GM12878 (cell line): ENCODE measurements around the gene FGGY. TPM values are rescaled to one million over a fixed set of nuclear protein-coding genes. Genes with fewer than 3 reads are reported as not detected.
A peak's percentile ranks its signal among the peaks of the same experiment; 100 is the strongest.

Experiments used
- BHLHE40 ChIP-seq, 2 experiments: fragments of 450-650 bp in 1 of 2; IDR thresholded peaks; 2 replicates each; pipeline ENCODE4 v1.6.1; 2011 to 2017; ENCODE audit warnings: low read depth in 2 of 2, borderline replicate concordance in 1 of 2, improper control_type of control experiment in 1 of 2, low read length in 1 of 2, mild to moderate bottlenecking in 1 of 2
- CEBPB ChIP-seq, 2 experiments: fragments of 150-350 bp in 1 of 2; IDR thresholded peaks; 2 replicates each; pipeline ENCODE4 v1.6.1; 2012 to 2014; ENCODE audit warnings: low read depth in 2 of 2, low read length in 2 of 2, borderline replicate concordance in 1 of 2, inconsistent platforms in 1 of 2
- CHD1 ChIP-seq: IDR thresholded peaks from 2 replicates; pipeline ENCODE4 v1.6.1; 2012; ENCODE audit warnings: low read depth, low read length, improper control_type of control experiment
- CREM ChIP-seq: IDR thresholded peaks from 2 replicates; pipeline ENCODE4 v1.6.1; 2014; ENCODE audit warnings: antibody characterized with exemption, low read depth
- ETV6 ChIP-seq, 2 experiments: fragments of 450-650 bp in 1 of 2; IDR thresholded peaks in 1 of 2; conservative IDR thresholded peaks in 1 of 2; 2 replicates each; pipeline ENCODE4 v1.6.1; 2014; ENCODE audit warnings: antibody characterized with exemption in 1 of 2, borderline replicate concordance in 1 of 2, low read depth in 1 of 2, mild to moderate bottlenecking in 1 of 2, moderate library complexity in 1 of 2
- FOXK2 ChIP-seq: fragments of 450-650 bp; IDR thresholded peaks from 2 replicates; pipeline ENCODE4 v1.6.1; 2017; ENCODE audit warnings: mild to moderate bottlenecking, moderate library complexity
- FOXM1 ChIP-seq: IDR thresholded peaks from 2 replicates; pipeline ENCODE4 v1.6.1; 2012; ENCODE audit warnings: low read depth, mild to moderate bottlenecking, inconsistent platforms, low read length, moderate library complexity
- KLF5 ChIP-seq: fragments of 450-650 bp; IDR thresholded peaks from 2 replicates; pipeline ENCODE4 v1.6.1; 2014; ENCODE audit warnings: mild to moderate bottlenecking; ENCODE audit not compliant: partially characterized antibody
- MYC ChIP-seq: IDR thresholded peaks from 2 replicates; pipeline ENCODE4 v1.6.1; 2011; ENCODE audit warnings: mild to moderate bottlenecking, low read length, moderate library complexity, inconsistent platforms; ENCODE audit not compliant: insufficient read depth, insufficient replicate concordance, insufficient read length, severe bottlenecking
- STAT1 ChIP-seq: fragments of 450-650 bp; conservative IDR thresholded peaks from 2 replicates; pipeline ENCODE4 v1.6.1; 2014; ENCODE audit warnings: antibody characterized with exemption, mild to moderate bottlenecking
- STAT3 ChIP-seq: IDR thresholded peaks from 2 replicates; pipeline ENCODE4 v1.6.1; 2011; ENCODE audit warnings: low read depth, low read length, improper control_type of control experiment
- TCF3 ChIP-seq: IDR thresholded peaks from 2 replicates; pipeline ENCODE4 v1.6.1; 2012; ENCODE audit warnings: low read depth, mild to moderate bottlenecking, low read length, borderline replicate concordance; ENCODE audit not compliant: insufficient read depth
- polyA plus RNA-seq, 11 experiments: library from polyadenylated mRNA; depleted of rRNA in 4 of 11; unstranded in 6 of 11; stranded (reverse) in 5 of 11; fragments of >200 nt; fragmentation: Nextera tagmentation in 4 of 11; fragmentation: Illumina TruSeq in 1 of 11; extraction: Ambion mirVana in 4 of 11; extraction: Trizol in 1 of 11; gene quantifications; 1 replicate in 1 of 11; 2 replicates in 10 of 11; pipeline versions ENCODE4 v1.2.1 to v1.2.3, GENCODE V29; 2011 to 2016; ENCODE audit warnings: inconsistent platforms in 2 of 11, missing spikeins in 2 of 11, low read depth in 1 of 11
- total RNA-seq, 4 experiments: library from RNA; depleted of rRNA in 3 of 4; stranded (reverse); fragments of >200 nt in 3 of 4; fragmentation: Illumina TruSeq in 1 of 4; extraction: Trizol in 1 of 4; gene quantifications; 2 replicates each; pipeline versions ENCODE4 v1.2.1 to v1.2.3, GENCODE V29; 2013 to 2021
- TF ChIP-seq, protein P1 (sequence below): fragments of 450-650 bp; IDR thresholded peaks from 2 replicates; pipeline ENCODE4 v1.6.1; 2017; ENCODE audit warnings: mild to moderate bottlenecking, moderate library complexity
- TF ChIP-seq, protein P2 (sequence below), 3 experiments: IDR thresholded peaks in 2 of 3; conservative IDR thresholded peaks in 1 of 3; 2 replicates each; pipeline ENCODE4 v1.5.1; 2011; ENCODE audit warnings: low read depth in 3 of 3, low read length in 3 of 3, mild to moderate bottlenecking in 3 of 3, control low read depth in 2 of 3, moderate library complexity in 2 of 3, inconsistent platforms in 1 of 3, mixed read lengths in 1 of 3; ENCODE audit not compliant: control insufficient read depth in 2 of 3, insufficient read depth in 1 of 3; ENCODE audit errors: extremely low read depth in 1 of 3
- TF ChIP-seq, protein P3 (sequence below): IDR thresholded peaks from 2 replicates; pipeline ENCODE4 v1.6.1; 2012; ENCODE audit warnings: low read length, inconsistent platforms
- TF ChIP-seq, protein P4 (sequence below): IDR thresholded peaks from 2 replicates; pipeline ENCODE4 v1.6.1; 2012; ENCODE audit warnings: mild to moderate bottlenecking, low read depth, low read length

Gene FGGY
- total and polyA plus RNA-seq, 10 of the 15 experiments (the other 5 are each of a cell fraction or from before 2014, with no cell fraction given), result 6.2 to 11.9 (median 7.5) TPM

DNA sequence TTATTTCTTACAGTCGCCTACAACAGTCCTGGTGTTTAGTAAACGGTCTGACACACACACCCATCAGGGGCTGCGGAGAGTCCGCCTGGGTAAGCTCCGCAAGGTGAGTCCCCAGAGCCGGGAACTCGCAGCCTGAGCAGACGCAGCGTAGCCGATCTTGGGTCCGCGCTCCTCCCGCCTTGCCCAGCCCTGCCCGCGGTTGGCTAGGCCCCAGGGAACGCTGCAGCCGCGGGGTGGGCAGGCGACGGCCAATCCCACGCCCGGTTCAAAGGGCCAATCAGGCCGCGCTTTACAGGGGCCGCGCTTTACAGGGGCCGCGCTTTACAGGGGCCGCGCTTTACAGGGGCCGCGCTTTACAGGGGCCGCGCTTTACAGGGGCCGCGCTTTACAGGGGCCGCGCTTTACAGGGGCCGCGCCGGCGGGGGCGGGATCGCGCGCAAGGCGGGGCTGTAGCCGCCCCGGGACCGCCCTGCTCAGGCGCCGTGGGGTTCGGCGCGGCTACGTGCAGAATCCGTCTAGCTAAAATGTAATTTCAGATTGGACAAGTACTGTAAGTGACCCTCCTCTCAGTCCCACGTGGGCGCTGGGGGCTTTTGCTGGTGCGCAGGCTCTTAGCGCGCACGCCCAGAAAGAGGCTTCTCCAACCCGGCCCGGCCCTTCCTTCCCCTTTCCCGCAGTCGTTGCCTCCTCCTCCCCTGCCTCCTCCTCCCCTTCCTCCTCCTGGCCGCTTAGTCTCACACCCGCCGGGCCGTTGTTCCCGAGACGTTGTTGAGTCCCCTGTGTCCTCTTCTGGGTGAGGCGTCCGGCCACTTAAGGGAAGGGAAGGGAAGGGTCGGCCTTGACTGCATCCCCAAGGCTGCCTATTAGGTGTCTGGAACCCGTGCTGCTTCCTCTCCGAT is at the start of gene FGGY (continued):
- TF ChIP-seq CREM (0 out of 2 replicates have a peak, but pooled peaks have one; percentile 32), FOXK2 (no peak), ETV6 (conservative IDR thresholded peaks at IDR 0.05 in 1 of 2, IDR thresholded peaks at IDR 0.05 in 1 of 2; ENCODE audit: borderline replicate concordance in 1 of 2, low read depth in 1 of 2) (no peak), TCF3 (peak; percentile 55; the same call in 1 of the 2 replicates), CHD1 (no peak), STAT3 (no peak), FOXM1 (no peak), CEBPB (IDR thresholded peaks at IDR 0.05; ENCODE audit: borderline replicate concordance in 1 of 2, low read depth in 2 of 2, low read length in 2 of 2) (no peak), KLF5 (no peak), MYC (no peak), BHLHE40 (IDR thresholded peaks at IDR 0.05; ENCODE audit: borderline replicate concordance in 1 of 2, low read depth in 2 of 2, low read length in 1 of 2) (peak in 1 of 2 experiments; percentile 50; a peak in 2 of 4 replicates), STAT1 (no peak; the same call in 1 of the 2 replicates)
- TF ChIP-seq, protein P1, sequence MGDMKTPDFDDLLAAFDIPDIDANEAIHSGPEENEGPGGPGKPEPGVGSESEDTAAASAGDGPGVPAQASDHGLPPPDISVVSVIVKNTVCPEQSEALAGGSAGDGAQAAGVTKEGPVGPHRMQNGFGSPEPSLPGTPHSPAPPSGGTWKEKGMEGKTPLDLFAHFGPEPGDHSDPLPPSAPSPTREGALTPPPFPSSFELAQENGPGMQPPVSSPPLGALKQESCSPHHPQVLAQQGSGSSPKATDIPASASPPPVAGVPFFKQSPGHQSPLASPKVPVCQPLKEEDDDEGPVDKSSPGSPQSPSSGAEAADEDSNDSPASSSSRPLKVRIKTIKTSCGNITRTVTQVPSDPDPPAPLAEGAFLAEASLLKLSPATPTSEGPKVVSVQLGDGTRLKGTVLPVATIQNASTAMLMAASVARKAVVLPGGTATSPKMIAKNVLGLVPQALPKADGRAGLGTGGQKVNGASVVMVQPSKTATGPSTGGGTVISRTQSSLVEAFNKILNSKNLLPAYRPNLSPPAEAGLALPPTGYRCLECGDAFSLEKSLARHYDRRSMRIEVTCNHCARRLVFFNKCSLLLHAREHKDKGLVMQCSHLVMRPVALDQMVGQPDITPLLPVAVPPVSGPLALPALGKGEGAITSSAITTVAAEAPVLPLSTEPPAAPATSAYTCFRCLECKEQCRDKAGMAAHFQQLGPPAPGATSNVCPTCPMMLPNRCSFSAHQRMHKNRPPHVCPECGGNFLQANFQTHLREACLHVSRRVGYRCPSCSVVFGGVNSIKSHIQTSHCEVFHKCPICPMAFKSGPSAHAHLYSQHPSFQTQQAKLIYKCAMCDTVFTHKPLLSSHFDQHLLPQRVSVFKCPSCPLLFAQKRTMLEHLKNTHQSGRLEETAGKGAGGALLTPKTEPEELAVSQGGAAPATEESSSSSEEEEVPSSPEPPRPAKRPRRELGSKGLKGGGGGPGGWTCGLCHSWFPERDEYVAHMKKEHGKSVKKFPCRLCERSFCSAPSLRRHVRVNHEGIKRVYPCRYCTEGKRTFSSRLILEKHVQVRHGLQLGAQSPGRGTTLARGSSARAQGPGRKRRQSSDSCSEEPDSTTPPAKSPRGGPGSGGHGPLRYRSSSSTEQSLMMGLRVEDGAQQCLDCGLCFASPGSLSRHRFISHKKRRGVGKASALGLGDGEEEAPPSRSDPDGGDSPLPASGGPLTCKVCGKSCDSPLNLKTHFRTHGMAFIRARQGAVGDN, result 0 out of 2 replicates have a peak, but pooled peaks have one; percentile 30
- TF ChIP-seq, protein P2, sequence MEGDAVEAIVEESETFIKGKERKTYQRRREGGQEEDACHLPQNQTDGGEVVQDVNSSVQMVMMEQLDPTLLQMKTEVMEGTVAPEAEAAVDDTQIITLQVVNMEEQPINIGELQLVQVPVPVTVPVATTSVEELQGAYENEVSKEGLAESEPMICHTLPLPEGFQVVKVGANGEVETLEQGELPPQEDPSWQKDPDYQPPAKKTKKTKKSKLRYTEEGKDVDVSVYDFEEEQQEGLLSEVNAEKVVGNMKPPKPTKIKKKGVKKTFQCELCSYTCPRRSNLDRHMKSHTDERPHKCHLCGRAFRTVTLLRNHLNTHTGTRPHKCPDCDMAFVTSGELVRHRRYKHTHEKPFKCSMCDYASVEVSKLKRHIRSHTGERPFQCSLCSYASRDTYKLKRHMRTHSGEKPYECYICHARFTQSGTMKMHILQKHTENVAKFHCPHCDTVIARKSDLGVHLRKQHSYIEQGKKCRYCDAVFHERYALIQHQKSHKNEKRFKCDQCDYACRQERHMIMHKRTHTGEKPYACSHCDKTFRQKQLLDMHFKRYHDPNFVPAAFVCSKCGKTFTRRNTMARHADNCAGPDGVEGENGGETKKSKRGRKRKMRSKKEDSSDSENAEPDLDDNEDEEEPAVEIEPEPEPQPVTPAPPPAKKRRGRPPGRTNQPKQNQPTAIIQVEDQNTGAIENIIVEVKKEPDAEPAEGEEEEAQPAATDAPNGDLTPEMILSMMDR (IDR thresholded peaks at IDR 0.05 in 2 of 3, conservative IDR thresholded peaks at IDR 0.05 in 1 of 3; ENCODE audit: control insufficient read depth in 2 of 3, extremely low read depth in 1 of 3, insufficient read depth in 1 of 3, low read depth in 3 of 3, low read length in 3 of 3), result no peak
- TF ChIP-seq, protein P3, sequence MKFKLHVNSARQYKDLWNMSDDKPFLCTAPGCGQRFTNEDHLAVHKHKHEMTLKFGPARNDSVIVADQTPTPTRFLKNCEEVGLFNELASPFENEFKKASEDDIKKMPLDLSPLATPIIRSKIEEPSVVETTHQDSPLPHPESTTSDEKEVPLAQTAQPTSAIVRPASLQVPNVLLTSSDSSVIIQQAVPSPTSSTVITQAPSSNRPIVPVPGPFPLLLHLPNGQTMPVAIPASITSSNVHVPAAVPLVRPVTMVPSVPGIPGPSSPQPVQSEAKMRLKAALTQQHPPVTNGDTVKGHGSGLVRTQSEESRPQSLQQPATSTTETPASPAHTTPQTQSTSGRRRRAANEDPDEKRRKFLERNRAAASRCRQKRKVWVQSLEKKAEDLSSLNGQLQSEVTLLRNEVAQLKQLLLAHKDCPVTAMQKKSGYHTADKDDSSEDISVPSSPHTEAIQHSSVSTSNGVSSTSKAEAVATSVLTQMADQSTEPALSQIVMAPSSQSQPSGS, result no peak
- TF ChIP-seq, protein P4, sequence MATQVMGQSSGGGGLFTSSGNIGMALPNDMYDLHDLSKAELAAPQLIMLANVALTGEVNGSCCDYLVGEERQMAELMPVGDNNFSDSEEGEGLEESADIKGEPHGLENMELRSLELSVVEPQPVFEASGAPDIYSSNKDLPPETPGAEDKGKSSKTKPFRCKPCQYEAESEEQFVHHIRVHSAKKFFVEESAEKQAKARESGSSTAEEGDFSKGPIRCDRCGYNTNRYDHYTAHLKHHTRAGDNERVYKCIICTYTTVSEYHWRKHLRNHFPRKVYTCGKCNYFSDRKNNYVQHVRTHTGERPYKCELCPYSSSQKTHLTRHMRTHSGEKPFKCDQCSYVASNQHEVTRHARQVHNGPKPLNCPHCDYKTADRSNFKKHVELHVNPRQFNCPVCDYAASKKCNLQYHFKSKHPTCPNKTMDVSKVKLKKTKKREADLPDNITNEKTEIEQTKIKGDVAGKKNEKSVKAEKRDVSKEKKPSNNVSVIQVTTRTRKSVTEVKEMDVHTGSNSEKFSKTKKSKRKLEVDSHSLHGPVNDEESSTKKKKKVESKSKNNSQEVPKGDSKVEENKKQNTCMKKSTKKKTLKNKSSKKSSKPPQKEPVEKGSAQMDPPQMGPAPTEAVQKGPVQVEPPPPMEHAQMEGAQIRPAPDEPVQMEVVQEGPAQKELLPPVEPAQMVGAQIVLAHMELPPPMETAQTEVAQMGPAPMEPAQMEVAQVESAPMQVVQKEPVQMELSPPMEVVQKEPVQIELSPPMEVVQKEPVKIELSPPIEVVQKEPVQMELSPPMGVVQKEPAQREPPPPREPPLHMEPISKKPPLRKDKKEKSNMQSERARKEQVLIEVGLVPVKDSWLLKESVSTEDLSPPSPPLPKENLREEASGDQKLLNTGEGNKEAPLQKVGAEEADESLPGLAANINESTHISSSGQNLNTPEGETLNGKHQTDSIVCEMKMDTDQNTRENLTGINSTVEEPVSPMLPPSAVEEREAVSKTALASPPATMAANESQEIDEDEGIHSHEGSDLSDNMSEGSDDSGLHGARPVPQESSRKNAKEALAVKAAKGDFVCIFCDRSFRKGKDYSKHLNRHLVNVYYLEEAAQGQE, result no peak
